ENCODE results near the gene CES3. TPM values are rescaled to one million over a fixed set of nuclear protein-coding genes. Genes with fewer than 3 reads are reported as not detected.

CES3 gene
- total RNA-seq, 3 donors from 2014 or later = 86.5 to 264 (median 199) TPM

DNA sequence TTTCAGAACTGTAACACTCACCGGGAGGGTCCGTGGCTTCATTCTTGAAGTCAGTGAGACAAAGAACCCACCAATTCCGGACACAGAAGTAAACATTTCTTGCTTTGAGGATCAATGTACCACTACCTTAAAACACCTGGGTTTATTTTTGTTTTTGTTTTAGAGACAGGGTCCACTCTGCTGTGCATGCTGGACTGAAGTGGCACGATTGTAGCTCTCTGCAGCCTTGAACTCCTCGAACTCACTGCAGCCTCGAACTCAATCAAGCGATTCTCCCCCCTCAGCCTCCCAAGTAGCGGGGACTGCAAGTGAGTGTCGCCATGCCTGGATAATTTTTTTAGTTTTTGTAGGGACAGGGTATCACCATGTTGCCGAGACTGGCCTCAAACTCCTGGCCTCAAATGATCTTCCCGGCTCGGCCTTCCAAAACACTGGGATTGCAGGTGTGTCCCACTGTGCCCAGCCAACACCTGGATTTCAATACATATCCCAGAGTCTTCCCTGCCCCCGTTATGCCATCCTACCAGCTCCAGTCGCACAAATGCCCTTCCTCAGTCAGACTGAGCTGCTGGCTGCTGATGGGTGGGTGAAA is 14.3 kb downstream of the CES3 start:
- TF ChIP-seq, protein P1, sequence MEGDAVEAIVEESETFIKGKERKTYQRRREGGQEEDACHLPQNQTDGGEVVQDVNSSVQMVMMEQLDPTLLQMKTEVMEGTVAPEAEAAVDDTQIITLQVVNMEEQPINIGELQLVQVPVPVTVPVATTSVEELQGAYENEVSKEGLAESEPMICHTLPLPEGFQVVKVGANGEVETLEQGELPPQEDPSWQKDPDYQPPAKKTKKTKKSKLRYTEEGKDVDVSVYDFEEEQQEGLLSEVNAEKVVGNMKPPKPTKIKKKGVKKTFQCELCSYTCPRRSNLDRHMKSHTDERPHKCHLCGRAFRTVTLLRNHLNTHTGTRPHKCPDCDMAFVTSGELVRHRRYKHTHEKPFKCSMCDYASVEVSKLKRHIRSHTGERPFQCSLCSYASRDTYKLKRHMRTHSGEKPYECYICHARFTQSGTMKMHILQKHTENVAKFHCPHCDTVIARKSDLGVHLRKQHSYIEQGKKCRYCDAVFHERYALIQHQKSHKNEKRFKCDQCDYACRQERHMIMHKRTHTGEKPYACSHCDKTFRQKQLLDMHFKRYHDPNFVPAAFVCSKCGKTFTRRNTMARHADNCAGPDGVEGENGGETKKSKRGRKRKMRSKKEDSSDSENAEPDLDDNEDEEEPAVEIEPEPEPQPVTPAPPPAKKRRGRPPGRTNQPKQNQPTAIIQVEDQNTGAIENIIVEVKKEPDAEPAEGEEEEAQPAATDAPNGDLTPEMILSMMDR (IDR thresholded peaks at IDR 0.05) = no peak
- ATAC-seq = no peak
- intact Hi-C loops (cut with DNase I, micrococcal nuclease) = loop anchor here in 1 of 2 donors (10.0 kb wide), 1 partner anchor 209 kb away; the partner anchor contains the start of gene MATCAP1

DNA sequence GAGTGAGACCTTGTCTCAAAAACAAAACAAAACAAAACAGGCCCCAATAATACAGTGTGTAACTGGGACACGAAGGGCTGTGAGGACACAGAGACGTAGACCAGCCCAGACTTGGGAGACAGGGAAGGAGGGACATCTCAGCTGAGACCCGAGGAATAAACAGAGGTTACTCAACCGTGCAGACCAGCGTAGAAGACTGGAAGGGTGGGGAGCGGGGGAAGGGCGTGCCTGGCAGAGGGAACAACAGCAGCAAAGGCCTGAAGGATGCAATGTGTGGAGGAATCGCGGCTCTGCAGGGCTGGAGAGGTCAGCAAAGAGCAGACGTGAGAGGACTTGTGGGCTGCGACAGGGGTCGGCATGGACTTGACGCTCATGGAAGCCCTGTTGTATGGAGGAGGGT is 15.7 kb downstream of the CES3 start:
- ATAC-seq (peak; percentile 41), DNase-seq (peak in 1 of 3 donors; percentile 41)
- H3K36me3 ChIP-seq (ENCODE audit: low read depth) = peaks cover 3% of the 10 kb centered on the region
- intact Hi-C loops (cut with DNase I, micrococcal nuclease) = loop anchor here in 1 of 2 donors (10.0 kb wide), 1 partner anchor 208 kb away; the partner anchor contains the start of gene MATCAP1
- peaks cover 5% of the 10 kb centered on the region for H3K4me1 ChIP-seq (ENCODE audit: low read depth)
- H3K9me3 ChIP-seq = no peaks in the 10 kb centered on the region
- TF ChIP-seq, protein P1 (IDR thresholded peaks at IDR 0.05) = no peak
- H3K4me3 ChIP-seq = no peak overlapping the region

More for the DNA sequence above, 14.3 kb downstream of the CES3 start:
- no peaks in the 10 kb centered on the region for H3K9me3 ChIP-seq
- DNase-seq = no peak
- peaks cover 3% of the 10 kb centered on the region for H3K36me3 ChIP-seq (ENCODE audit: low read depth)
- peaks cover 5% of the 10 kb centered on the region for H3K4me1 ChIP-seq (ENCODE audit: low read depth)
- no peak overlapping the region for H3K4me3 ChIP-seq

DNA sequence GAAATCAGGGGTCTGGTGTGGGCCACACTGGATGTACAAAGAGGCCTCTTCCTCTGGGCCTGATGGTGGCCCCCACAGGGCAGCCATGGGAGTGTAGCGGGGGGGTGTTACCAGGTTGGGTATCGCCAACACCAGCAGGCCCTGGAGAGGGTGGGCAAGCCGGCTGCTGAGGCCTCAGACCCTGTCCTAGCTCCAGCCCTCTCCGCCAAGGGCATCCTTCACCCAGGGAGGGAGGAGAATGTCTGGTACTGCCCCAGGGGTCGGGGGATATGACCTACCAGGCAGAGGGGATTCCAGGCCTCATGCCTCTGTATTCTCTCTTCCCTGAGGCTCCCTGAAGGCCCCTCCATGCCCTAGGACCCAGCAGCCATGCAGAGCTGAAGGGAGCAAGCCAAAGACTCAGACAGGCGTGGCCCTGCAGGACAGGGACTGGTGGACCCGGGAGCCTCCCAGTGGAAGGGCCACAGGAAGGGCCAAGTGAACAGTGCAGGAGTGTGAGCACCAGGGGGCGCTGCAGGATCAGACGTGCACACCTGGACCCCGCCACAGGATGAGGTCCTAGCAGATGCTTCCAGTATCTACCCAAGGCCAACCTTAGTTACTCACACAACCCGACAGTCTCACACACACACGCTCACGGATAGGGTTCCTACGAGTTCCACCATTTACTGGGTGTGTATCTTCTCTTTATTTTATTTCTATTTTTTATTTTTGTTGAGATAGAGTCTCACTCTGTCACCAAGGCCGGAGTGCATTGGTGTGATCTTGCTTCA is 16.5 kb downstream of the CES3 start:
- peaks cover 5% of the 10 kb centered on the region for H3K4me1 ChIP-seq (ENCODE audit: low read depth)
- TF ChIP-seq, protein P1 (IDR thresholded peaks at IDR 0.05) = peak; percentile 93
- H3K9me3 ChIP-seq = no peaks in the 10 kb centered on the region
- DNase-seq = peak; percentile 91 to 96 (median 93)
- H3K36me3 ChIP-seq (ENCODE audit: low read depth) = peaks cover 3% of the 10 kb centered on the region
- peak; percentile 95 for ATAC-seq
- H3K4me3 ChIP-seq = no peak overlapping the region
- intact Hi-C loops (cut with DNase I, micrococcal nuclease) = loop anchor here in 1 of 2 donors (10.0 kb wide), 1 partner anchor 207 kb away; the partner anchor contains the start of gene MATCAP1

DNA sequence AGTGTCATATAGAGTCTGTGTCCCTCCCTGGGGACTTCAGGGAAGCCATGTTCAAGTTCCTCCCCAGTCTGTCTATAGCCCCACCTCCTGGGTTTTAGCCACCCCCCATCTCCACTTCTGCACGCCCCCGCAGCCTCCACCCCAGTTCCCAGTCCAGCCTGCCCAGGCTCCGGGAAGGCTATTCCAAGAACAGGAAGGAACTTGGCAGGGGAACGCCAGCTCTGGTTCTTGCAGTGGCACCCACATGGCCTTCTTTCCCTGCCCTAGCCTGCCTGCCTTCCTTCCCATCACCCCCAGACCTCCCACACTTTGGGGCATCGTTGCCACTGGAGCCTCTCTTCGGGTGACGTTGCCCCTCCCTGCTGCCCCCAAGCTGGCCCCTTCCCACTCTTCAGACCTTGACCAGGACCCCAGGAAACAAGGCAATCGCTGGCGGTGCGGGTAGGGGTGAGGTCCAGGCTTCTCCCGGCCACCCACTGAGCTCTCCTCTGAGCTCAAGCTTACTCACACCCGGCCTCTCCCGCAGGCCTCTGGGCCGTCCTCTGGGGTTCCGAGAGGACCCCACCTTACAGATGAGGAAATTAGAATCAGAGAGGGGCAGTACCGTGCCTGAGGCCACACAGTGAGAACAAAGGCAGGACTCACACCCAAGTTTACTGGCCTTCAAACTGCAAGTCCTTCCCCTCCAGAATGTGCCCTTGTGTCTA is 18.1 kb downstream of the CES3 start:
- no peak for DNase-seq
- no peak overlapping the region for H3K4me3 ChIP-seq

DNA sequence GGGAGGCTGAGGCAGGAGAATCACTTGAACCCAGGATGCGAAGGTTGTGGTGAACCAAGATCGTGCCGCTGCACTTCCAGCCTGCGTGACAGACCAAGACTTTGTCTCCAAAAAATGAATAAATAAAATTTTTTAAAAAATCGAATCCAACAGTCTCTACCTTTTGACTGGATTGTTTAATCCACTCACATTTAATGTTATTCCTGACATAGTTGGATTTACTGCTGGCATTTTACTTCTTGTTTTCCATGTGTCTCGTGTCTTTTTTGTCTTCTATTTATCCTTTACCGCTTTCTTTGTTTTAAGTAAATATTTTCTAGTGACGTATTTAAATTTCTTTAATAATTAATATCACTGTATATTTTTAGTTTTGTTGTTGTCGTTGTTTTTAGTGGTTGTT is 22.0 kb downstream of the CES3 start:
- no peaks in the 10 kb centered on the region for H3K9me3 ChIP-seq
- H3K4me3 ChIP-seq = no peak overlapping the region
- TF ChIP-seq, protein P1 (IDR thresholded peaks at IDR 0.05) = no peak
- no peaks in the 10 kb centered on the region for H3K36me3 ChIP-seq (ENCODE audit: low read depth)
- intact Hi-C loops (cut with DNase I, micrococcal nuclease) = no loop called here
- no peaks in the 10 kb centered on the region for H3K4me1 ChIP-seq (ENCODE audit: low read depth)
- DNase-seq (no peak), ATAC-seq (no peak)

More for the DNA sequence above, 18.1 kb downstream of the CES3 start:
- no peak for ATAC-seq
- Histone ChIP-seq H3K36me3 (ENCODE audit: low read depth) (peaks cover 3% of the 10 kb centered on the region), H3K9me3 (no peaks in the 10 kb centered on the region), H3K4me1 (ENCODE audit: low read depth) (peaks cover 5% of the 10 kb centered on the region)
- intact Hi-C loops (cut with DNase I, micrococcal nuclease) = loop anchor here in 1 of 2 donors (10.0 kb wide), 1 partner anchor 206 kb away; the partner anchor contains the start of gene MATCAP1
- TF ChIP-seq, protein P1 (IDR thresholded peaks at IDR 0.05) = no peak
